ENCODE data around the gene ACTL6B. TPM values are rescaled to one million over a fixed set of nuclear protein-coding genes. Genes with fewer than 3 reads are reported as not detected.

The ACTL6B gene
- total and polyA plus RNA-seq, 9 of the 15 experiments (the other 6 are each of a cell fraction or from before 2014, with no cell fraction given): not detected

- TF ChIP-seq, protein P1, sequence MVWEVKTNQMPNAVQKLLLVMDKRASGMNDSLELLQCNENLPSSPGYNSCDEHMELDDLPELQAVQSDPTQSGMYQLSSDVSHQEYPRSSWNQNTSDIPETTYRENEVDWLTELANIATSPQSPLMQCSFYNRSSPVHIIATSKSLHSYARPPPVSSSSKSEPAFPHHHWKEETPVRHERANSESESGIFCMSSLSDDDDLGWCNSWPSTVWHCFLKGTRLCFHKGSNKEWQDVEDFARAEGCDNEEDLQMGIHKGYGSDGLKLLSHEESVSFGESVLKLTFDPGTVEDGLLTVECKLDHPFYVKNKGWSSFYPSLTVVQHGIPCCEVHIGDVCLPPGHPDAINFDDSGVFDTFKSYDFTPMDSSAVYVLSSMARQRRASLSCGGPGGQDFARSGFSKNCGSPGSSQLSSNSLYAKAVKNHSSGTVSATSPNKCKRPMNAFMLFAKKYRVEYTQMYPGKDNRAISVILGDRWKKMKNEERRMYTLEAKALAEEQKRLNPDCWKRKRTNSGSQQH (CRISPR knock-in tag; IDR thresholded peaks at IDR 0.05): no peak
- TF ChIP-seq PKNOX1 (IDR thresholded peaks at IDR 0.05): peak; percentile 34; the same call in 1 of the 2 replicates
- TF ChIP-seq ZNF165 (CRISPR knock-in tag; IDR thresholded peaks at IDR 0.05; ENCODE audit: borderline replicate concordance): no peak
- peak; percentile 54; the same call in 1 of the 2 replicates for TF ChIP-seq CREM (IDR thresholded peaks at IDR 0.05; ENCODE audit: low read depth)
- no peak for TF ChIP-seq SP1 (CRISPR knock-in tag; IDR thresholded peaks at IDR 0.05)
- no peak for TF ChIP-seq BRCA1 (IDR thresholded peaks at IDR 0.05)
- no peak for TF ChIP-seq BRCA1 (CRISPR knock-in tag; IDR thresholded peaks at IDR 0.05)
- no peak for TF ChIP-seq KHSRP (IDR thresholded peaks at IDR 0.05)
- TF ChIP-seq SPI1 (IDR thresholded peaks at IDR 0.05; ENCODE audit: borderline replicate concordance, low read depth, low read length): peak; percentile 92
- no peak for TF ChIP-seq SAFB2 (IDR thresholded peaks at IDR 0.05; ENCODE audit: borderline replicate concordance, low read depth, low read length, severe bottlenecking)
These were observed 11.3 kb upstream of the ACTL6B start (continued) for GRCh38 chr7:100667331-100668068.

All from K562 (cell line).